ENCODE results near the gene FIGNL1.
A peak's percentile ranks its signal among the peaks of the same experiment; 100 is the strongest.

The FIGNL1 gene

GRCh38 chr7:50426280-50427045 lies 23.7 kb downstream of the FIGNL1 start:
- DNase-seq, result no peak

DNA sequence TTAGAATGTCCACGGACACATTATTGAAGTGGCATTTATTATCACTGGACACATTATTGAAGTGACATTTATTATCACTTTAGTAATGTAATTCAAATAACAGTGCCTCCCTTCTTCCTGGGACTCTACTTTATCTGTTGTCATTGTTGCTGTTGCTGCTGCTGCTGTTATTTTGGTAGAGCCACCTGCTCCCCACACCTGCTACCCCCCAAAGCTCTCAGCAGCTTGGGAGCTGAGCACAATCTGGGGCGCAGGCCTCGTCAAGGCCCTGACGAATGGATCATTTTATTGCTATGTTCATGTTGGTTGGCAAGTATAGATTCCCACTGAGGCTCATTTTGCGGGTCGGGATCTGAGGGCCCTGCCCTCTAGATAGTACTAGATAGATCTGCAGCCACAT lies 24.8 kb downstream of the FIGNL1 start:
- DNase-seq, result no peak

DNA sequence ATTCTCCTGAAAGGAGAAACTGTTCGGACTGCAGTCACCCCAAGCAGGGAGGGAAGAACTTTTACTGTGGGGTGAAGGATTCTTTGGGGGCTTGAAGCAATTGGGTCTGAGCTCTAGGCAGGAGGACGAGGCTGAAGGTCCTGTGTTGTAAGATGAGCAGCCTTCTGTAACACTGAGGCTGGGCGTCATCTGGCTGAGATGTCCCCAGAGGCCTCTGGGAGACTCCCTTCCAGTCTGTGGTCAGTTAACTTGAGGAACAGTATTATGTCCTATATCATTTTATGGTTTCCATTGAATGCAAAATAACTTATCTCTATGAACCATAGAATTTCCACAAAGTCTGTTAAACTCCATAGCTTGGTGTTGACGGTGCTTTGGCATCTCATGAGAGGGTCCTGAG lies 26.3 kb downstream of the FIGNL1 start:
- DNase-seq, result no peak

- DNase-seq, result no peak
These were observed 27.3 kb downstream of the FIGNL1 start for GRCh38 chr7:50422858-50423257.

DNA sequence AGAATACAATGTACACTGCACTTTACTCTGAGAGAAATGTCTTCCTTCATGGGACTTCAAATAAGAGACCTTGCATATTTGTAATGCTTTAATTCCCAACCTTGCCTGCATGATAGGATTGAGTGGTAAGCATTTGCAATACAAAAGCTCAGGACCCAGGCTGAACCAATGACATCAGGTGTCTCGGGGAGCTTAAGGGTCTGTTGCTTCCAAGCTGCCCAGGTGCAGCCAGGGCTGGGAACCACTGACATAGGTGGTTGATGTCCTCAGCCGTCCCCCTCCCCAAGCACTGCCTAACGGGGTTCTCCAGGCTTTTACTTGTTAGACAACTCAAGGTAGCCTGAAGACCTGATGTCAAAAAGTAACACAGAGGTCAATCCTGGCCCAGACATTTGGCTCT lies 29.1 kb downstream of the FIGNL1 start:
- DNase-seq, result no peak

GRCh38 chr7:50418526-50419290 lies 31.4 kb downstream of the FIGNL1 start:
- DNase-seq, result no peak

DNA sequence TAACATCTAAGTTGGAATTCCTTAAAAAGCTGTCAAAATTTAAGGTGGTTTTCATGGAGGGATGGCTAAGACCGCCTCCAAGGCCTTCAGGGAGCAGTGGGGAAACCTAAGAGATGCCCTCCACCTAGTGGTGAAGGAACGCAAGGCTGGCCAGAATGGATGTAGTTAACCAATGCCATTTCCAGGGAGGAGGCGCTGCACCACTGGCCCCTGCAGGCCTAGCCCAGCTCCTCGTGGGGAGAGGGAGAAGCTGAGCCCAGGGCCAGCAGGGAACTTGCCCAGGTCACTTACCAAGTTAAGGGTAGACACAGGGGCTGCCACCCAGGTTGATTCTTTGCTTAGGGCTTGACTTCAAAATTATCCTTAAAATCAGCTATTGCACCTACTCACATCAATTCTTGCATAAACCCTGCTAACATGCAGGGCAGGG lies 32.0 kb downstream of the FIGNL1 start:
- peak; percentile 67 for DNase-seq

DNA sequence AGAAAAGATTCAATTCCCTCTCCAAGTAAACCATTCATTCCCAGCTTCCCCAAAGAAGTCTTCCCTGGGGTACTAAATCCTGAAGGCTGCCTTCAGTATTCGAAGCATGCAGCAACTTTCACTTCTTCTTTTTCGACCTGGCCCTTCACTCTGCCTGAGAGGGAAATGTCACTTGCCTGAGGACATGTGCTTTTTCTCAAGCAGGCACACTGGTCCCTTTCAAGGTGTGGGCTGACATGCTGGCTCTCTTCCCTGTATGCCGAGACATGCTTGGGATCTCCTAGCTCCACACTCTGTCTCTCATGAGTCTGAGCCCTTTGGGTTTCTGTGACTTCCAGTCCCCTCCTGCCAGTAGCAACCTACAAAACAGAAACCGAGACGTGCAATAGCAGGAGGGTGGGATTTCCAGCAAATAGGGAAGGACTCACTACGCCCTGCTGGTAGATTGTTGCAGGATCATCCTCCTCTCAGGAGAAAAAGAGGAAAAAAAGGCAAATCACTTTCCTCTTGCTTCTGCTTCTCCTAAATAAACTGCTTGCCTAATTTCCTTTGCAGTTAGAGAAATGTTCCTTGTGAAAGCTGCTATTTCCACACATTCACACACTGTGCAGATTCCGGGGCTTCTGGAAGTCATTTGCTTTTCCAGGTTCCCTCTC lies 33.5 kb downstream of the FIGNL1 start:
- no peak for DNase-seq

DNA sequence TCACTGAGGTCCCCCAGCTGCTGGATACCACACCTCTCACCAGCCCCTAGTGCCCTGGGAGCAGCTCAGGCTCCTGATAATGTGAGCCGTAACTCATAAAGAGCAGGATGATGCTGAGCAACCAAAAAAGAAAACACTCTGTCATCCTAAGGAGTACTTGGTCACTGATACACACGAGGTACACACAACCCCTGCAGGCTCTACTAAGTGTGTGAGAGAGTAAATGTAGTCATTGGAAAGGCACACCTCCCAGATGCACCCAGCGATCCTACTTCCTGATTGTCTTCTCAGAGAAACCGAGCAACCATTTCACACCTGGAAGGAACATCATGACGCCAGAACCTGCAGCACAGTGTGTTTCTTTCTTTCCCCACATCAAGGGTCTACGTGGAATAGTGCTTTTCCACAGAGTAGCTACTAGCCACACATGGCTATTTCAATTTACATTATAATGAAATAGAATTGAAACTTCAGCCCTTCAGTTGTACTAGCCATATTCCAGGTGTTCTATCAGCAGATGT lies 34.2 kb downstream of the FIGNL1 start:
- no peak for DNase-seq

DNA sequence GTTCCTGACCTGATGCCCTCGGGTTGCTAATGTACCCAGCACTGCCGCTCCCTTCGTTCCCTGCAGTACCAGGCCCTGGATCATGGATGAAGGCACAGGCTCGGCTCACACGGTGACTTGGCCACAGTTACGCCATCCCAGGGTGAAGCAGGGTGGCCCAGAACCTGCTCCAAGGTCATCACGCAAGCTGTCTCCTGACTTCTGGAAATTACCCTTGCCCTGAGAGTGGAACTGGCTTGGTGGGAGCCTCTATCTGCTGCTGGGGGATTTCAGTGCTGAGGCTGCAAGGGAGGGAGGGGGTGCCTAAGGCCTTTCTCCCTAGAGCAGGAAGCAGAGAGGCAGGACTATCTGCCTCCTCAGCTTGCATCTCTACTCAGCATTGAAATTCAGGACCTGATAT lies 36.6 kb downstream of the FIGNL1 start:
- DNase-seq, result no peak

DNA sequence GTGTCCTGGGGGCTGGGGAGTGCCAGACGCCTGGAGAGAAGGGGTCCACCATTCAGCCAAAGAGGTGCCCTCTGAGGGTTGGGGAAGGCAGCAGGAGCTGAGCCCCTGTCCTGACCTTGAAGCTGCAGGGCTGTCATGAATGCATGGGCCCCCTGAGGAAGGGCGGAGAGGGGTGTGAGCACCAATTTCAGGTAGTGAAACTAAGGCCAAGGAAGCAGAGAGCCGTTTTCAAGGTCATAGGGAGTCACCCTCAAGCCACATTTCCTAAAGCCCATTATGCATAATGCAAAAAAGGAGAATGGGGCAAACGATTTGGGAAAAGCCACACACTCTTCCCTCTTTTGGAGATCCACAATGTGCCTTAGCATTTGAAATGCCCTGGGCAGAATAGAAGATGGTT lies 37.2 kb downstream of the FIGNL1 start:
- DNase-seq, result no peak

- DNase-seq, result no peak
These were observed 38.8 kb downstream of the FIGNL1 start for GRCh38 chr7:50411332-50411731.

DNA sequence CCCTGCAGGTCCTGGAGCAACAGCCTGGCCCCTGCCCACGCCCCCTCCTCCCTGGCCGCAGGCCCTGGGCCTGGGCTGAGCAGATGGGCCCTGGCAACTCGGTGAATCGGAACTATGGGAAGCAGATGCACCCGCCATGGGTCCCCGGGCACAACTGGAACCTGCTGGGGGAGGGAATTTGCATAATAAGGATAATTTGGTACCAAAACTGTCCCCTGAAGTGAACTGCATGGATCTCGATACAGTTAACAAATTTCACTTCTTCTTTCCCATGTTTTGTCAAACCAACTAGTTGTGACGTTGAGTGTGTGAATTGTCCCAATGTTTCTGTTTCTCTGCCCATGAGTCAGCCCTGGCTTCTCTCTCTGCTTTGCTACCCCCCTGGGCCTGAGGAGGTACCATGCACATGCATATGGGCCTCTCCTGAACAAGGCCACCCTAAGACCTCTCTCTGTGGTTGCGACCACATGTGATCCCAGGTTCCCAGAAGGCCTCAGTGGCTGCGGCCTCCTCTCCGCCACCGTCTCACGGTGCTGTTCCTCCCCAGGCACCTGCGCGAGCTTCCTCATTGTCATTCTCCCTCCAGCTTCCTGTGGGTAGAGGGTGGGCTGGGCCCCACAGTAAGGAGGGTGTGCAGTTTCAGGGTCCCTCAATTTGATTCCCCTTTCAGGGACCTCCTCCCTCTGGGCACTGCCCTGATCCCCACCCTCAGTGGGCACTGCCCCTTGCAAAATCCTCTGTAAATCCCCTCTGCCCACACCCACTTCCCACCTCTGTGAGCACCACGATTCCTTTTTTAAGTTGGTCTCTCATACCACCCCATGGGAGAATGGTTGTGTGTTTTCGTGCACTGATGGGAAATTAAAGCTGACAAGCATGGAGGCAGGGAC lies 40.0 kb downstream of the FIGNL1 start:
- no peak for DNase-seq

DNA sequence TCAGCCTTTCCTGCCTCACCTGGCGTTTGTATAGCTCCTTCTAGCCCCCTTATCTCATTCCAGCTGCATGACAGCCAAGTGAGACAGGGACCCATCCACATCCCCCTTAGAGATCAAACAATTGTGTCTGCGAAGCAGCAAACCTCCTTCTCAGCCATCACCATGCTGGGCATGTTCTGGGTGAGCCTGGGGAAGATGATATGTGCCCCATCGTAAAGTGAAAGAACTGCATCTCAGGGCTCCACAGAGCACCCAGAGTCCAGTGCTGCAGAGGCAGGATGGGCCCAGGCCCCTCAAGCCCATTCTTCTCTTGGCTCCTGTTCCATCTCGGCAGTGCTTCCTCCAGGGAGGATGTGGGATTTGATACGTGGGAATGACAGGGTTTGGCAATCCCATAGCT lies 43.2 kb downstream of the FIGNL1 start:
- DNase-seq, result no peak

GRCh38 chr7:50405221-50405620 lies 44.9 kb downstream of the FIGNL1 start:
- no peak for DNase-seq

- DNase-seq, result no peak
These were observed 45.8 kb downstream of the FIGNL1 start for GRCh38 chr7:50404392-50404791.

- DNase-seq, result no peak
These were observed 50.0 kb downstream of the FIGNL1 start for GRCh38 chr7:50400114-50400513.

DNA sequence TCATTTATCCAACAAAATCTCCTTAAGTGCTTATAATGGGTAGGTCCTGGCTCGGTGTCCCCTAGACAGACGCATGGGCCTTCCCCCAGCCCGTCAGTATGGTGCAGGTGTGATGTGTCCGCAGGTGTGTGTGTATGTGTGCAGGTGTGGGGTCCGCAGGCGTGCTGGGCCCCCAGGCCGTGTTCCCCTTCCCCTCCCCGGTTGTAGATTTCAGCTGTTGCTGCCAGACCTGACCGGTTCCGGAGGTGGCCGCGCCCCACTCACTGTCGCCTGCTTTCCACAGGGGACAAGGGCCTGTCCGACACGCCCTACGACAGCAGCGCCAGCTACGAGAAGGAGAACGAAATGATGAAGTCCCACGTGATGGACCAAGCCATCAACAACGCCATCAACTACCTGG lies 50.5 kb downstream of the FIGNL1 start:
- DNase-seq, result no peak

DNA sequence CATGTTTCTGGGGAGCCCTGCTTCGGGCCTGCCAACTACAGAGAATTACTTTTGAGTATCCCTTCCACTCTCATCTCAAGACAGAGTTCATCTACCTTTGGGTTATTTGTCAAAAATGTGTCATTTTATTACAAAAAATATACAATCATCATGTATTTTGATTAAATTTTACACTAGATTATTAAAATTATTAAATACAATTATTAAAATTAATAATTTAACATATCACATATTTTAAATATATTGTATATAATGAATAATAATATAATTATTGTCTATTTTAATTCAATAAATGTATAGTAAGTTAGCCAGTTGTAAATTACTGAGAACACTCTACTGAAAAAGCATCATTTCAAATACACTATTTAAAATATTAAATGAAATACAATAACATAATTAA lies 50.9 kb downstream of the FIGNL1 start:
- DNase-seq, result no peak

DNA sequence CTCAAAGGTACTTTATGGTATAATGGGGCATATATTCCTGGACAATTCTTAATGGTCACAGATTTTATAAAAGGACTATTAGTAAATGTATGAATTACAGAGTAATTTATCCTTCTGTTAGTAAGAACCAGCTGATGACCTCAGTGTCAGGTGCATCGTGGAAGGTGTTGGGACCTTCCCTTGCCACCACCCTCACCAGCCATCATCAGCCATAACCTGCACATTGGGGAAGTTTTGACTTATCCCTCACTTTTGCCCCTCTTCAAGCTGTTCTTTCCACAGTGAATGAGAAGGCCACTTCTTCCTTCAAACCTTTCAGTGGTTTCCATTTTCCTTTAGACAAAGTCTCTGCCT lies 52.2 kb downstream of the FIGNL1 start:
- no peak for DNase-seq

DNA sequence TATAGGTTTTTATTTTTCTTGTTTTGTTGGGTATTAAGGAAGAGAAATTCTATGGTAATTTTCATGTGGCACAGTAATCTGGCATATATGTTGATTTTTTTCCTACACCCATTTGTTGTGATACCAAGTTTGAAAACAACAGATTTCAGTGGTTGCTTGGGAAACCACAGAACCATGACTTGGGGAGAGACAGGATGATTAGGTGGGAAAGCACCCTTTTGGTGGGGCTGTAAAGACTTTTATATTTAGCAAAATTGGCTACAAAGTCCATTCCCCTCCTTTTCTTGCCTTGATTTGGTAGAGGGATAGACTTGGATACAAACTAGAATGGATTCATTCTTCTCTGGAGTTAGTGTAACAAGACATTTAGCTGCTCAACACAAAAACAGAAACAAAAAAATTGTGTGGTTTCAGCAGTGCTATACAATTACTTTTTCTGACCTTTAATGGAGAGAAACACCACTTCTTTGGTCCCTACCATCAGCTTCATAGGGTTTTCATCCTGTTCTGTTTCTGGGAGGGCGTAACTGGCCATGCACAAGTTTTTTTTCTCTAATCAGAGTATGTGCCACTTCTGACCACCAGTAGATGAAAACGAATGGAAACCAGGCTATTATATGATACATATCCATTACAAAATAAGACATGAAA lies 52.7 kb downstream of the FIGNL1 start:
- no peak for DNase-seq

GRCh38 chr7:50396856-50397255 lies 53.3 kb downstream of the FIGNL1 start:
- DNase-seq, result no peak

Data from fibroblast of skin of abdomen (primary cell).